HG02885 (cell line): Measurements from ENCODE around the gene SLITRK4.
A peak's percentile ranks its signal among the peaks of the same experiment; 100 is the strongest.

Experiments
- ATAC-seq: cut with Tn5 transposase; IDR thresholded peaks from one replicate; pipeline ENCODE4 v1.9.1; 2021; ENCODE audit warnings: mild to moderate bottlenecking; ENCODE audit not compliant: unreplicated experiment, poor library complexity

SLITRK4 gene

GRCh38 chrX:143635915-143636314 is at the start of gene SLITRK4:
Gene SLITRK4 (minus strand): TSS chrX:143636101. CDS start chrX:143631108, 4,993 bp downstream.
- ATAC-seq, result no peak

DNA sequence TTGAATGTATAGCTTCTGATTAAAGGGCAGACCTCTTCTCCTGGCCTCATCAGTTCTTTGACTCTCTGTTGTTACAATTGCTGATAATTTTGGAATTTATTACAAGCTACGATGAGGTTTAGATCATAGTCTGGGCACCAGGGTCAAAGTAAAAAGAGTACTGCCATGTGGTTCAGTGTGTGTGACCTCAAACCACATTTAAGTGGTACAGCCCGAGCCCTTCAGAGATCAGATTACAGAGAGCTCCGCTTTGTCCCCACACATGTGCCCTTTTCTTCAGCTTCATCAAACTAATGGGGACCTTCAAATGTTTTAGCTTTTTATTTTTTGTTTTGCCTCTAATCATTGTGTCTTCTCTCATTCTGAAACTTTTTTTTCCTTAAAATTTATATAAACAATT is 47.6 kb upstream of the SLITRK4 start:
- no peak for ATAC-seq

DNA sequence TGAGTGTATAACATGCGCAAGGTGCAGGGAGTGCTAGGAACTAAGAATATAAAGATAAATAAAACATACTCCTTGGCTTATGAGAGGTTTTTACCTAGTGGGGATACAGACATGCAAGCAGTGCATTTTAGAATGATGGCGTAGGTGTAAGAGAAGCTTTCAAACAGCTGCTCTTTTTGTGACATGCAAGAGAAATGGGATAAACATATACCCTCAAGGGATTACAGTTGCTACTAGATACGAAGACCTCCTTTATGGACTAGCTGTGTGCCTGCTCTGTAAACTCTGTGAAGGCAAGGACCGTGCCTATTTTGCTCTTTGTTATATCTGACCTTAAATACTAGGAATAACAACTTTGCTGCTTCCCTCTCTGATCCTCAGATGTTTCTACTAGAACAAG is 39.0 kb upstream of the SLITRK4 start:
- ATAC-seq, result no peak

DNA sequence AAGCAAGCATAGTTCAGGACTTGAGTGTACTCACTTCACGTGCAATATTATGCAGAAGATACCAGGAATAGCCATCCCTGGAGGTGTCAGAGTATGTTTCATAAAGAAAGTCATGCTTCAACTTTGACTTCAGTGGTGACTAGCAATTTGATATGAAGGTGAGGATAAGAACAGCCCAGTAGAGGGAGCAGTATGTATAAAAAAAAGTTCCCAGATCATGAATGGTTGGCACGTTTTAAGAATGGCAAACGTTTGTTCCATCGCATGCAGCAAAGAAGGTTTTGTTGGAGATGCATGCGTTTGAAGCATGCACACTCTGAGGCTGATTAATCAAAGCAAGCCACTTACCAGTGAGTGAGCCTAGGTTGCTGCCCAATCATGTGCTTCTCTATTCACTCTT is 33.5 kb upstream of the SLITRK4 start:
- ATAC-seq, result no peak

DNA sequence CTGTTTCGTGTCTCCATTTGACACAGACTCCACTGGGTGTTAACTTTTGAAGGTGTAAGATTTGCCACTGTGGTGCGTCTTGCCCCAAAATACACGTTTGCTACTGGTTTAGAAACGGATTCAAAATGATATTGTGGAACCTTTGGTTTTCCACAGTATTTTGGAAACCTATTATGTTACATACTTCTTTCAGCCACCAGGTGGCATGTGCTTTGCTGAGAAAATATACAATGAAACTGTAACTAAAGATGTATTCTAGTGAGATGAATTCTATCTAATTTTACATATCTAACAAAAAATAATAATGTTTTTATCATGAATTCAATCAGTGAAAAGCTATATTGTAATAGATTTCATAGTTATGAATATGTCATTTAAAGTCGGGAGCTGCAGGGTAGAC is 28.4 kb upstream of the SLITRK4 start:
- ATAC-seq, result peak; percentile 77

- ATAC-seq, result no peak
These were observed 27.9 kb upstream of the SLITRK4 start for GRCh38 chrX:143663755-143664154.

DNA sequence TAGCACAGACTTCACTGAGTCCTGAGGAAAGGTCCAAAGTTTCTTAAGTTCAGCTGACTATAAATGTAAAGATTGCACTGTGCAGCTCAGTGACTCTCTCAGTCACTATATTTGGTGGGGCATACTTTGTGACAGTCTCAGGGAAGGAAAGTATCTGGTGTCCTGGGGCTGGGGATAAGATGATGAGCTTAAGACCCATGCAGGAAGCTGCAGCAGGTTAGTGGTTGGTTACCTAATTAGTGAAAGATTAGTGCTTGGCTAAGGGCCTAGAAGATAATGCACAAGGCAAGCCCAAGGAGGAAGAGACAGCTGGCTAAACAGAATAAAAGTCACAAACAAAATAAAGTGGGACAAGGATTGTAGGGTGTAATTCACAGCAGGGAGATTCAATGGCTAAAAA is 25.4 kb upstream of the SLITRK4 start:
- ATAC-seq, result no peak

DNA sequence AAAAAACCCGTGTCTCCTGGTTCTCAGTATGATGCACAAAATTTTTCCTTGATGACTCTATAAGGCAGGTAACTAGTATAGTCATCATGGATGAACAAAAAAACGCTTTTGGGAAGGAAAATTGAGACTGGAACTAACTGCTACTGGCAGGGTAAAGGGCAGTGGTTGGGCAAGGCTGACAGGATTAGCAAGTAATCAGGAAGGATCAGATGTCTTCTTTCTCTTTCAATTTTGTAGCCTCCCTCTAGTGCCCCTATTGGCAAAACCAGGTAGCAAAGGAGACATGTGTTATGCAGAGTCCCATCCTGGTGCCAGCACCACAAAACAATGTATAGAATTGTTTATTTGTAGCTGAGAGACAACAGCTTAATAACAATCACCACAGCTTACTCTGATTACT is 12.8 kb upstream of the SLITRK4 start:
- ATAC-seq, result peak; percentile 96

DNA sequence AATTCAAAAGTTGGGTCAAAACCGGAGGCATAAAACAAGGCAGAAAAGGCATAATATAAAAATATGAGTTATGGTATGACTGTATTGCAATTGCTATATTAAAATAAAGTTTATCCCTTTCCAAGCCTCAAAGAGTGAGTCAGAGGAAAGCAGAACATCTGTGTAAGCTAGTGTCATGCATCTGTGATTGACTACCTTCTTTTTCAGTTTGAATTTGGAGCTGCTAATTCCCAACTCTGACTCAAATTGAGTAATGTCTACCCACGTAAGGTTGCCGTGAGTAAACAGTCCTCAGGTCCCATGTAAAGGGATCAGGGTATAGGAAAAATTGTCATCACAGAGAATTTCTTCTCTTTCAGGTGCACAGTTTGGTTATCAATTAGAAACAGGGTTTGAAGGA is 6.5 kb upstream of the SLITRK4 start:
- ATAC-seq, result no peak

GRCh38 chrX:143636831-143637230 is 930 bp upstream of the SLITRK4 start:
- ATAC-seq, result no peak

DNA sequence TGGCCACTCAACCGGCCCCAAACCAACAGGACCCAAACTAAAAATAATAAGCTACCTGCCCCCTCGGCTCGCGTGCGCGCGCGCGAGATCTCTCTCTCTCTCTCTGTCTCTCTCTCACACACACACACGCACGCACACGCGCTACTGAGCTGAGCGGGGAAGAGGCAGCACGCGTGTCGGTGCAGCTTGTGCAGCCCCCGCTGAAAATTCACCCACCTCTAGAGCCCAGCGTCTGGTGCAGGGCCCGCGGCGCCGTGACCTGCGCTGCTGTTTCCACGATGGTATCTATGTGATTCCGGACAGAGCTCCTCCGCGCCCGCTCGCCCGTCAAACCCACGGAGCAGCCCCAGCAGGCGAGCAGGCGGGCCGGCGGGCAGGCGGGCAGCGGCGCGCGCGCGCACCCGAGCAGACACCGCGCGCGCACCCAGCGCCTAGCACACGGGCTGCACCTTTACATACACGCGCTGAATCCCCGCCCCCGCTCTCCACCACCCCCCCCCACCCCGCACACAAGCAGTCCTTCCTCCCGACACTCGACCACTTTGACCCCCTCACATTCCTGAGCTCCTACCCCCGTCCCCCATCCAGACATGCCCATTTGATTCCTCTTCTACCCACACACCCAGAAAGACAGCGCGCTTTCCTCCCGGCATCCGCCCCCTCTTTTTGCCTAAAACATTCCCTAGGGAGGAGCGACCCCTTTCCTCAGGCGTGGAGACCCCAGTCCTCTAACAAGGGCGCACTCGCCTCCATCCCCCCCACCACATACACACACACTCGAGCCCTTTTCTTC is 1.0 kb downstream of the SLITRK4 start:
- ATAC-seq, result no peak

GRCh38 chrX:143634309-143634662 is 1.6 kb downstream of the SLITRK4 start:
- no peak for ATAC-seq

DNA sequence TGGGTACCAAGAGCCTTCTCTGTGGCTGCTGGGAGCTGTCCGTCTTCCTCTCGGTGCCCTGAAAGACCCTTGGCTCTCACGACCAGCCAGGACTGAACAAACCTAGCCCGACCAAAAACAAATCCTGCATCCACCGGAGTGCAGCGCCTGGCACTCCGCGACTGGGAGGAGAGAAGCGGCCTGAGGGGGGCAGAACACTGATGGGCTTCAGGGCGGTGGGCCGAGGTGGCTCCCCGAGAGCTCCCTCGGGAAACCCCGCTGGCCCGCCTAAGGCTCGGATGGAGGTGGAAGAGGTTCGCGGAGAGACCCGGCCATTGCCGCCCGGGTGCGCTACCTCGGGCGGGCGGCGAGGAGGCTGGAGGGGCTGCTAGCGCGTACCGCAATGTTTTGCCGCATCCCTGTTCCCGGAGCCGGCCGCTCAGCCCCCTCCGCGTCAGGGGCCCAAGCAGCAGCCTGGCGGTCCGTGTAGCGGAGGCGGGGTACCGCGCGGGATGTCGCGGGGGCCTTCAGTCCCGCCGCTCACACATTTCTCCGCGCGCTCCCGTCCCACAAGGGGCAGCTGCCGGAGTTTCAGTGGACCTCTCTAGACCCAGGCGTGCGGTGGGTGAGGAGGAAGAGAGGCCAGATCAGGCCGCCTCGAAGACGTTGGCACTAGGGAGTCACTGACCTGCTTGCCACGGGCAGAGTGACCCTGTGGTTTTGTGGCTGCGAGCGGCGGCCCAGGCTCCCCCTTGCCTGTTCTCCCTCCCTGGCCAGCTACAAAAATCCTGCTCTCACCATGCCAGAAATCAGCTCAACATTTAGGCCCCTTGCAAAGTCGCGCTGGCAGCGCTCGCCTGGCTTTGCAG is 2.2 kb downstream of the SLITRK4 start:
- ATAC-seq, result no peak

- peak; percentile 53 for ATAC-seq
These were observed 3.1 kb downstream of the SLITRK4 start for GRCh38 chrX:143632625-143633410.

- no peak for ATAC-seq
These were observed 12.2 kb downstream of the SLITRK4 start for GRCh38 chrX:143623657-143624056.

- ATAC-seq, result no peak
These were observed 14.6 kb downstream of the SLITRK4 start for GRCh38 chrX:143621276-143621675.

- no peak for ATAC-seq
These were observed 20.1 kb downstream of the SLITRK4 start for GRCh38 chrX:143615851-143616250.

GRCh38 chrX:143601809-143602208 is 34.1 kb downstream of the SLITRK4 start:
- ATAC-seq, result no peak

GRCh38 chrX:143581240-143581639 is 54.7 kb downstream of the SLITRK4 start:
- ATAC-seq, result no peak

DNA sequence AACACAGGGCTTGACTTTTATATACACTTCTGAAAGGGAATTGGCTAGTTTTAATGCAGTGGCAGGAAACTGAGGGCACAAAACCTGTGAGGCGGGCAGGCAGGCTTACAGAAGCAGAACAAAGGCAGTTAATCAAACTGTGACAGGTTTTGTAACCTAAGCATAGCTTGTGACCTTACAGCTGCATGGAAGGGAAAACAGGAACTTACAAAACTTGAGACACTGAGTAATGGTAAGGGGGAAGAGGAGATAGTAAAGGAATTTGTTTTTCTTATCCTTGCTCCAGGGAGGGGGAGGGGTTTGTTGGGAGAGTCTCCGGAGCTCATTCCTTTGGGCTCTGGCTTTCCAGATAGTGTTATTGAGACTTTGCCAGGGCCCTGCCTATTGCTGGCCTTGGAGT is 55.6 kb downstream of the SLITRK4 start:
- ATAC-seq, result no peak
